ENCODE data around the gene USP31. TPM values are rescaled to one million over a fixed set of nuclear protein-coding genes. Genes with fewer than 3 reads are reported as not detected.
A peak's percentile ranks its signal among the peaks of the same experiment; 100 is the strongest.

Gene USP31
- total and polyA plus RNA-seq, 2 experiments from 2014 or later: 3.3 to 6.4 TPM

DNA sequence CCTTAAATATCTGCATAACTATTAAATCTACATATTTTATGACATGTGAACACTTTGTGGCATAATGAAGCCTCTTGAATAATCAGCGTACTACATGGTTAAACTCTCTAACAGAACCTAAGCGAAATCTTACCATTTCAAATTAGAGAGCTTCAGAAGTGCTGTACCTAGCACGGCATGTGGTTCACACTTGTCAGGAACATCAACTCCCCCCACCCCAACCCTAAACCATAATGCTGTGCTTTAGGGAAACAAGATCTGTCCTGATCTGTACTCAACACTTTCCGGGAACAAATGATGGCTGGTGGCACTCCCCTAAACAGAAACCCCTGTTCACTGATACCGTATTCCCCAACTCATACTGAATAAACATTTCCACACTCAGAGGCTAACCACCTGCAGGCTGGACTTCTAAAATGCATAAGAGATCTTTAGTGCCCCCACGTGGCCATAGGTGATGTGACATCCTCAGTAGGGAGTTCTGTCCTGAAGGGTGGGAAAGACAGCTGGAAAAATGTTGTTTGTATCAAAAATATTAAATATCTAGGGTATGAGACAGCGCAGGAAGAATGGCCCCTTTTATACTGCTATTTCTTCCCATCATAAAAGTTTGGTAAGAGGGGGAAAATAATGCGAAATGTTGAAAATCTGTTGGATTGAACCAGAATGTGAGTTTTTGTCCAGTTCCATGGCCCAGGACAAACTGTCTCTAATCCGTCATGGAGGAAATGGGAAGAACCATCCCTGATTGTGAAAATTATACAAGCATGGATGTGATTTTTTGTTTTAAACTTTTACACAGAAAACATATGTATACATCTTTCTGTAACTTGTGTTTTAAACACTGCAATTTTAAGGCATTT is 88.6 kb downstream of the USP31 start:
- Histone ChIP-seq H3K79me2 (no peaks in the 10 kb centered on the region), H3K27me3 (peaks cover 5% of the 10 kb centered on the region), H3K9me3 (ENCODE audit: low read depth) (no peaks in the 10 kb centered on the region), H3K36me3 (replicated peaks; ENCODE audit: insufficient read depth, low read depth) (no peaks in the 10 kb centered on the region), H2AFZ (no peak overlapping the region), H3K27ac (no peak overlapping the region), H3K4me1 (ENCODE audit: insufficient read depth) (no peaks in the 10 kb centered on the region), H3K4me2 (no peak overlapping the region), H3K9me2 (replicated peaks; ENCODE audit: insufficient read depth) (no peaks in the 10 kb centered on the region), H3K4me3 (no peak overlapping the region), H4K20me1 (ENCODE audit: insufficient read depth, poor library complexity, severe bottlenecking) (no peaks in the 10 kb centered on the region)
- TF ChIP-seq EZH2 (IDR thresholded peaks at IDR 0.05; ENCODE audit: borderline replicate concordance) (no peak), EZH2phosphoT487 (IDR thresholded peaks at IDR 0.05; ENCODE audit: low read depth, severe bottlenecking, unreplicated experiment) (no peak)
- TF ChIP-seq, protein P1, sequence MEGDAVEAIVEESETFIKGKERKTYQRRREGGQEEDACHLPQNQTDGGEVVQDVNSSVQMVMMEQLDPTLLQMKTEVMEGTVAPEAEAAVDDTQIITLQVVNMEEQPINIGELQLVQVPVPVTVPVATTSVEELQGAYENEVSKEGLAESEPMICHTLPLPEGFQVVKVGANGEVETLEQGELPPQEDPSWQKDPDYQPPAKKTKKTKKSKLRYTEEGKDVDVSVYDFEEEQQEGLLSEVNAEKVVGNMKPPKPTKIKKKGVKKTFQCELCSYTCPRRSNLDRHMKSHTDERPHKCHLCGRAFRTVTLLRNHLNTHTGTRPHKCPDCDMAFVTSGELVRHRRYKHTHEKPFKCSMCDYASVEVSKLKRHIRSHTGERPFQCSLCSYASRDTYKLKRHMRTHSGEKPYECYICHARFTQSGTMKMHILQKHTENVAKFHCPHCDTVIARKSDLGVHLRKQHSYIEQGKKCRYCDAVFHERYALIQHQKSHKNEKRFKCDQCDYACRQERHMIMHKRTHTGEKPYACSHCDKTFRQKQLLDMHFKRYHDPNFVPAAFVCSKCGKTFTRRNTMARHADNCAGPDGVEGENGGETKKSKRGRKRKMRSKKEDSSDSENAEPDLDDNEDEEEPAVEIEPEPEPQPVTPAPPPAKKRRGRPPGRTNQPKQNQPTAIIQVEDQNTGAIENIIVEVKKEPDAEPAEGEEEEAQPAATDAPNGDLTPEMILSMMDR (IDR thresholded peaks at IDR 0.05; ENCODE audit: poor library complexity): peak; percentile 93
- DNase-seq (ENCODE audit: low spot score): peak; percentile 83
- WGBS (ENCODE audit: low lambda C conversion rate, missing lambda C conversion rate): 39% methylated on average over 9 of the region's 9 CpGs

DNA sequence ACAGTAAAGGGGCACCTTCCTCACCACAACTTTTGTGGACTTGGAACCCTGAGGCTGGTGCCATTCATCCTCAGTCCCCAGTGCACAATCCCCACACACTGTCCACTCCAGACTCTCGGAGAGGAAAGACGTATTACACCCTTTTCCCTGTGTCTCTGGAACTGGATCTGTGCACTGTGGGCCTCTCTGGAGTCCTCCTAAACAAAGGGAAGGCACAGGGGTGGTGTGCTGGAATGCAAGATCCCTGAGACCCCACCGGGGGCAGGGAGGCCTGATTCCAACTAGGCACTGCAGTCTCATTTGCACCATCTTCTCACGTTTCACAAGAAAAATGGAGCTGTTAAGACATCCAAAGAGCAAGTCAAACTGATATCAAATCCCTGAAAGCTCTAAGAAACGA is 89.8 kb downstream of the USP31 start:
- Histone ChIP-seq H3K27me3 (peaks cover 5% of the 10 kb centered on the region), H3K4me1 (ENCODE audit: insufficient read depth) (no peaks in the 10 kb centered on the region), H3K36me3 (replicated peaks; ENCODE audit: insufficient read depth, low read depth) (no peaks in the 10 kb centered on the region), H2AFZ (no peak overlapping the region), H3K79me2 (no peaks in the 10 kb centered on the region), H3K27ac (no peak overlapping the region), H3K4me2 (no peak overlapping the region), H3K4me3 (no peak overlapping the region), H3K9me3 (ENCODE audit: low read depth) (no peaks in the 10 kb centered on the region), H3K9me2 (replicated peaks; ENCODE audit: insufficient read depth) (no peaks in the 10 kb centered on the region), H4K20me1 (ENCODE audit: insufficient read depth, poor library complexity, severe bottlenecking) (no peaks in the 10 kb centered on the region)
- WGBS (ENCODE audit: low lambda C conversion rate, missing lambda C conversion rate): 70% methylated on average over 5 of the region's 5 CpGs
- no peak for DNase-seq (ENCODE audit: low spot score)
- TF ChIP-seq, protein P1 (IDR thresholded peaks at IDR 0.05; ENCODE audit: poor library complexity): no peak
- TF ChIP-seq EZH2 (IDR thresholded peaks at IDR 0.05; ENCODE audit: borderline replicate concordance) (no peak), EZH2phosphoT487 (IDR thresholded peaks at IDR 0.05; ENCODE audit: low read depth, severe bottlenecking, unreplicated experiment) (no peak)

DNA sequence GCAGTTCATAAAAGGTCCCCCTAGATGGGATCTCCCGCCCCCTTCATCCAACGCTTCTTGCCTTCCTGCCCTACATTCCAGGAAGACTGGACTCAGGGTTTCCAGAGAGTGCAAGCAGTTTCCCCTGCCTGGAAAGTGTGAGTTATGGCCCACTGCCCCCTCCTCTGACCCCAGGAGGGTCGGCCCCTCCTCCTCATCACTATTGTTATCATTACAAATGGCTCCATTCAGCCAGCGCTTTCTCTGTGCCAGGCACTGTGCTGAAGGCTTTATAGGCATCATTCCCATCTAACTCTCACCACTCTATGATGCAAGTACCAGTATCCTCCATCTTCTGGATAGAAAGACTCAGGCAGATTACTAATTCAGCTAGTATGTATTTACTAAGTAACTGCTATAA is 90.7 kb downstream of the USP31 start:
- H3K4me2 ChIP-seq: no peak overlapping the region
- no peaks in the 10 kb centered on the region for H3K9me3 ChIP-seq (ENCODE audit: low read depth)
- no peak overlapping the region for H3K4me3 ChIP-seq
- 77% methylated on average over 4 of the region's 4 CpGs for WGBS (ENCODE audit: low lambda C conversion rate, missing lambda C conversion rate)
- peaks cover 5% of the 10 kb centered on the region for H3K27me3 ChIP-seq
- H2AFZ ChIP-seq: no peak overlapping the region
- no peaks in the 10 kb centered on the region for H3K9me2 ChIP-seq (replicated peaks; ENCODE audit: insufficient read depth)
- no peak for DNase-seq (ENCODE audit: low spot score)
- no peak overlapping the region for H3K27ac ChIP-seq
- H3K4me1 ChIP-seq (ENCODE audit: insufficient read depth): no peaks in the 10 kb centered on the region
- no peak for TF ChIP-seq EZH2 (IDR thresholded peaks at IDR 0.05; ENCODE audit: borderline replicate concordance)
- TF ChIP-seq EZH2phosphoT487 (IDR thresholded peaks at IDR 0.05; ENCODE audit: low read depth, severe bottlenecking, unreplicated experiment): no peak
- TF ChIP-seq, protein P1 (IDR thresholded peaks at IDR 0.05; ENCODE audit: poor library complexity): no peak
- no peaks in the 10 kb centered on the region for H3K36me3 ChIP-seq (replicated peaks; ENCODE audit: insufficient read depth, low read depth)
- no peaks in the 10 kb centered on the region for H3K79me2 ChIP-seq
- no peaks in the 10 kb centered on the region for H4K20me1 ChIP-seq (ENCODE audit: insufficient read depth, poor library complexity, severe bottlenecking)

Measured in hepatocyte (in vitro differentiated cells).